ENCODE results near the gene PARD3B. TPM values are rescaled to one million over a fixed set of nuclear protein-coding genes. Genes with fewer than 3 reads are reported as not detected.

PARD3B gene
- total and polyA plus RNA-seq, 2 of the 4 experiments (the other 2 are of a cell fraction), result 3.3 to 15.6 TPM

DNA sequence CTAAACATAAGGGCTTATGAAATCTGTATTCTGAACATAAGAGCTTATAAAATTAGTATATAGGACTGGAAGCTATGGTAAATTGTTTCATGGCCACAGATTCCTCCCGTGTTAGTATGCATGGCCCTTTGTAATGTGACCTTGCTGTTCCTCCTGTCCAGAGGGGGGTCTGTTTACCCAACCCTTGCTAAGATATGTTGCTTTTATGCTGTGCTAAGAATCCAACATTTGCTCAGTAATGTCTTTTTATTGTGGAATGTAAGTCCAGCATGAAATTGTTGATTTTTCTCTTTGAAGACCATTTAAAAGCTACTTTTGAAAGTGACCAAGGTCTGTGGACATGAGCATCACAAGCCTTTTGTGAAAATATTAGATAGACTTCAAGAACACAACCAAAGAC lies 485.4 kb downstream of the PARD3B start:
- Histone ChIP-seq H2BK120ac (ENCODE audit: low read depth, low read length) (no peak overlapping the region), H3K14ac (replicated peaks; ENCODE audit: low read depth, low read length) (no peak overlapping the region), H2BK20ac (ENCODE audit: low read depth, low read length) (no peak overlapping the region), H2AK9ac (replicated peaks; ENCODE audit: low read depth, low read length, poor library complexity) (no peak overlapping the region), H3K4me2 (ENCODE audit: low read depth, low read length) (no peak overlapping the region), H3K9me3 (ENCODE audit: control insufficient read depth, insufficient read depth, low read length) (no peaks in the 10 kb centered on the region), H3K18ac (ENCODE audit: low read depth, low read length) (no peak overlapping the region), H3K4me3 (ENCODE audit: insufficient read depth, low read depth, low read length) (no peak overlapping the region), H3K9me1 (ENCODE audit: insufficient read depth, low read length) (peaks cover 4% of the 10 kb centered on the region), H4K5ac (ENCODE audit: low read depth, low read length) (no peak overlapping the region), H3K23ac (ENCODE audit: low read depth, low read length) (no peak overlapping the region; the same call in 1 of the 2 replicates), H4K8ac (ENCODE audit: low read depth in 2 of 2, low read length in 2 of 2) (no peak overlapping the region), H2BK15ac (ENCODE audit: low read depth, low read length) (no peak overlapping the region), H3K56ac (ENCODE audit: extremely low read depth, insufficient read depth, low read length) (no peak overlapping the region), H3K9ac (ENCODE audit: low read depth, low read length) (no peak overlapping the region), H3K79me1 (ENCODE audit: low read depth in 1 of 2, low read length in 2 of 2) (peaks cover 8% of the 10 kb centered on the region in 2 experiments), H3K4me1 (ENCODE audit: control insufficient read depth, insufficient read depth, low read length) (peaks cover under 1% of the 10 kb centered on the region), H4K20me1 (ENCODE audit: insufficient read depth, low read length) (no peaks in the 10 kb centered on the region), H4K91ac (ENCODE audit: insufficient read depth, low read depth, low read length) (no peak overlapping the region), H3K4ac (ENCODE audit: low read depth, low read length) (no peak overlapping the region), H3K36me3 (ENCODE audit: control insufficient read depth, insufficient read depth, low read length) (no peaks in the 10 kb centered on the region), H2AK5ac (ENCODE audit: low read depth, low read length) (no peak overlapping the region), H2BK5ac (ENCODE audit: low read depth, low read length, poor library complexity, severe bottlenecking) (no peak overlapping the region), H3K27ac (ENCODE audit: insufficient read depth, low read length) (no peak overlapping the region), H2AFZ (replicated peaks; ENCODE audit: low read length, poor library complexity) (no peak overlapping the region), H3K27me3 (ENCODE audit: control insufficient read depth, insufficient read depth, low read length) (no peaks in the 10 kb centered on the region)
- BruUV-seq (replicated peaks), result no TSS peak
- dilution Hi-C loops (cut with HindIII; ENCODE audit: low sequenced_read_pairs, unreplicated experiment), result no loop called here
- no CpG with 5 or more reads among the region's 1 CpG for WGBS, 2 experiments (ENCODE audit: extremely low coverage in 2 of 2, insufficient read length in 1 of 2)
- TF ChIP-seq MAZ (IDR thresholded peaks at IDR 0.05; ENCODE audit: borderline replicate concordance, low read depth, low read length) (no peak), CTCF (conservative IDR thresholded peaks at IDR 0.05; ENCODE audit: low read depth, low read length) (no peak), USF2 (IDR thresholded peaks at IDR 0.05; ENCODE audit: low read depth, low read length) (no peak), SMC3 (IDR thresholded peaks at IDR 0.05; ENCODE audit: low read depth, low read length) (no peak), POLR2A (IDR thresholded peaks at IDR 0.05; ENCODE audit: low read depth, low read length) (no peak), FOS (IDR thresholded peaks at IDR 0.05; ENCODE audit: low read depth, low read length) (no peak), RAD21 (IDR thresholded peaks at IDR 0.05; ENCODE audit: low read length) (no peak)
- ChIA-PET POLR2A (ENCODE audit: unreplicated experiment) (no interaction called here), CTCF (no interaction called here)
- intact Hi-C loops (cut with micrococcal nuclease), result no loop called here
- DNase-seq (no peak), ATAC-seq (ENCODE audit: low read depth) (no peak)
- in situ Hi-C loops (cut with MboI; ENCODE audit: low sequenced_read_pairs), result no loop called here
